Keratinocyte (primary cell): Measurements from ENCODE around the gene RFTN1. TPM values are rescaled to one million over a fixed set of nuclear protein-coding genes. Genes with fewer than 3 reads are reported as not detected.

Source experiments
- DNase-seq: peaks from one replicate; pipeline ENCODE4 v3.0.0-alpha.2; 2011; ENCODE audit warnings: low read depth, missing footprints, low spot score
- FAIRE-seq: peaks from 2 replicates; lab custom pipeline; 2011; peaks lifted over from hg19 to GRCh38; lab: Jason Lieb, UNC
- H2AFZ ChIP-seq: 2 replicates; pipeline ENCODE4 v1.6.0; 2012; ENCODE audit warnings: low read length, control low read depth, inconsistent platforms; ENCODE audit not compliant: control insufficient read depth
- H3K27ac ChIP-seq: 2 replicates; pipeline ENCODE4 v1.5.1; 2011; ENCODE audit warnings: low read length; ENCODE audit not compliant: control insufficient read depth, insufficient read depth
- H3K27me3 ChIP-seq: 3 replicates; pipeline ENCODE4 v1.6.0; 2011; ENCODE audit warnings: low read length; ENCODE audit not compliant: control insufficient read depth, insufficient read depth; ENCODE audit errors: extremely low read depth
- H3K36me3 ChIP-seq, 2 experiments: 2 replicates in 1 of 2; 3 replicates in 1 of 2; pipeline ENCODE4 v1.5.1; 2011; ENCODE audit warnings: low read length in 2 of 2, mild to moderate bottlenecking in 1 of 2; ENCODE audit not compliant: control insufficient read depth in 2 of 2, insufficient read depth in 2 of 2; ENCODE audit errors: extremely low read depth in 1 of 2
- H3K4me1 ChIP-seq: 3 replicates; pipeline ENCODE4 v1.5.1; 2011; ENCODE audit warnings: low read length; ENCODE audit not compliant: control insufficient read depth, insufficient read depth; ENCODE audit errors: extremely low read depth
- H3K4me2 ChIP-seq: 3 replicates; pipeline ENCODE4 v1.6.0; 2011; ENCODE audit warnings: low read depth, low read length; ENCODE audit not compliant: control insufficient read depth, insufficient read depth; ENCODE audit errors: extremely low read depth
- H3K4me3 ChIP-seq, 3 experiments: fragments of 200-600 bp in 1 of 3; sonication (generic) in 1 of 3; 2 replicates in 2 of 3; 3 replicates in 1 of 3; pipeline ENCODE4 v1.5.1; 2011 to 2016; ENCODE audit warnings: low read length in 3 of 3, mild to moderate bottlenecking in 3 of 3, control low read depth in 2 of 3, inconsistent platforms in 1 of 3, low read depth in 1 of 3, mixed read lengths in 1 of 3, mixed run types in 1 of 3, moderate library complexity in 1 of 3; ENCODE audit not compliant: control insufficient read depth in 2 of 3, insufficient read depth in 2 of 3; ENCODE audit errors: extremely low read depth in 1 of 3
- H3K79me2 ChIP-seq: 2 replicates; pipeline ENCODE4 v1.6.0; 2012; ENCODE audit warnings: low read length; ENCODE audit not compliant: control insufficient read depth, insufficient read depth
- H3K9ac ChIP-seq: 3 replicates; pipeline ENCODE4 v1.6.0; 2011; ENCODE audit warnings: low read length; ENCODE audit not compliant: control insufficient read depth, insufficient read depth; ENCODE audit errors: extremely low read depth
- H3K9me1 ChIP-seq: 3 replicates; pipeline ENCODE4 v1.6.0; 2011; ENCODE audit warnings: low read length; ENCODE audit not compliant: control insufficient read depth, insufficient read depth; ENCODE audit errors: extremely low read depth
- H3K9me3 ChIP-seq: 2 replicates; pipeline ENCODE4 v1.5.1; 2012; ENCODE audit warnings: low read depth, low read length; ENCODE audit not compliant: control insufficient read depth
- H4K20me1 ChIP-seq: 3 replicates; pipeline ENCODE4 v1.6.0; 2011; ENCODE audit warnings: low read length; ENCODE audit not compliant: control insufficient read depth, insufficient read depth; ENCODE audit errors: extremely low read depth
- EZH2 ChIP-seq: IDR thresholded peaks from one replicate; pipeline ENCODE4 v1.6.1; 2012; ENCODE audit warnings: inconsistent platforms, mild to moderate bottlenecking, low read length, moderate library complexity
- dilution Hi-C: fragments of 300-500 bp; cut with MboI; formaldehyde crosslinking; loops from one replicate; pipeline ENCODE4 v1.7.0; 2020; ENCODE audit warnings: low sequenced_read_pairs; ENCODE audit not compliant: extremely low pct_ligation_motif_present
- polyA plus RNA-seq, 5 experiments: library from polyadenylated mRNA; depleted of rRNA in 3 of 5; stranded (reverse) in 3 of 5; stranded (forward) in 1 of 5; unstranded in 1 of 5; fragments of >200 nt; gene quantifications; 1 replicate in 1 of 5; 2 replicates in 3 of 5; 3 replicates in 1 of 5; pipeline versions ENCODE4 v1.2.1 to v1.2.3, GENCODE V29; 2011 to 2012; ENCODE audit warnings: missing spikeins in 2 of 5, low read depth in 1 of 5, low replicate concordance in 1 of 5
- TF ChIP-seq, protein P1 (sequence below), 3 experiments: IDR thresholded peaks in 1 of 3; conservative IDR thresholded peaks in 1 of 3; optimal IDR thresholded peaks in 1 of 3; 2 replicates in 2 of 3; 3 replicates in 1 of 3; pipeline versions ENCODE3 to v1.5.1; 2011; ENCODE audit warnings: low read length in 3 of 3, mild to moderate bottlenecking in 3 of 3, moderate library complexity in 2 of 3, control low read depth in 1 of 3, inconsistent platforms in 1 of 3; ENCODE audit not compliant: insufficient read depth in 2 of 3; ENCODE audit errors: extremely low read depth in 1 of 3

Gene RFTN1
- polyA plus RNA-seq, 1 donor (not counting 4 experiments of a cell fraction or from before 2014, with no cell fraction given), result 18.0 TPM

DNA sequence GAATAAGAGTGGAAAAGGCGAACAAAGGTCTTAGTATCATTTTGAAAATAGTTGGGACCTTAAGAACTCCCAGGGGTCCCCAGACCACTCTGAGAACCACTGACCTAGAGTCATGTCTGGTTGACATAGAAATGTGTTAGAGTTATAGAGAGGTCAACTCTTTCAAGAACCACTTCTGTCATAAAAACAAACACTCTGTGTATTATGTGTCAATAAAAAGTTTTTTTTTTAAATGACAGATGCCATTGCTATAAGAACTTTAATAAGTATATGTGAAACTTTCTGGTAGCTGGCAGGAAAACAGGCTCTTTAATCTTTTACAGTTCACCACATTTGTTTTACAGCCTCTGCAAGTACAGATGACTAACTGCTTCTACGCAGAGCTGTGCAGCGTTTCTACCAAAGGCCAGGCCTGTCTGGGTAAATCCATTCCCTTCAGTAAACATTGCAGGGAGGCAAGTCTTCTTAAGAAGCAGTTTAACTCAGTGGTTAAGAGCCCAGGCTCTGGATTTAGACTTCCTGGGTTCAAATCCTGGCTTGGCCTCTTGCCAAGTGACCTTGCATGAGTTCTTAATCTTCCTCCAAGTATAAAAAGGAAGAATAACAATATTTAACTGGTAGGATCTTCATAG lies 56.6 kb downstream of the RFTN1 start:
- no peak overlapping the region for H3K9ac ChIP-seq
- H3K9me1 ChIP-seq, result no peaks in the 10 kb centered on the region
- H3K9me3 ChIP-seq, result no peaks in the 10 kb centered on the region
- no peak overlapping the region for H3K27ac ChIP-seq
- H4K20me1 ChIP-seq, result no peaks in the 10 kb centered on the region
- no peak for TF ChIP-seq EZH2
- TF ChIP-seq, protein P1, sequence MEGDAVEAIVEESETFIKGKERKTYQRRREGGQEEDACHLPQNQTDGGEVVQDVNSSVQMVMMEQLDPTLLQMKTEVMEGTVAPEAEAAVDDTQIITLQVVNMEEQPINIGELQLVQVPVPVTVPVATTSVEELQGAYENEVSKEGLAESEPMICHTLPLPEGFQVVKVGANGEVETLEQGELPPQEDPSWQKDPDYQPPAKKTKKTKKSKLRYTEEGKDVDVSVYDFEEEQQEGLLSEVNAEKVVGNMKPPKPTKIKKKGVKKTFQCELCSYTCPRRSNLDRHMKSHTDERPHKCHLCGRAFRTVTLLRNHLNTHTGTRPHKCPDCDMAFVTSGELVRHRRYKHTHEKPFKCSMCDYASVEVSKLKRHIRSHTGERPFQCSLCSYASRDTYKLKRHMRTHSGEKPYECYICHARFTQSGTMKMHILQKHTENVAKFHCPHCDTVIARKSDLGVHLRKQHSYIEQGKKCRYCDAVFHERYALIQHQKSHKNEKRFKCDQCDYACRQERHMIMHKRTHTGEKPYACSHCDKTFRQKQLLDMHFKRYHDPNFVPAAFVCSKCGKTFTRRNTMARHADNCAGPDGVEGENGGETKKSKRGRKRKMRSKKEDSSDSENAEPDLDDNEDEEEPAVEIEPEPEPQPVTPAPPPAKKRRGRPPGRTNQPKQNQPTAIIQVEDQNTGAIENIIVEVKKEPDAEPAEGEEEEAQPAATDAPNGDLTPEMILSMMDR (optimal IDR thresholded peaks at IDR 0.05 in 1 of 3, IDR thresholded peaks at IDR 0.05 in 1 of 3, conservative IDR thresholded peaks at IDR 0.05 in 1 of 3; ENCODE audit: extremely low read depth in 1 of 3, insufficient read depth in 2 of 3, low read length in 3 of 3), result no peak
- no peaks in the 10 kb centered on the region for H3K36me3 ChIP-seq
- no peak overlapping the region for H2AFZ ChIP-seq
- H3K4me2 ChIP-seq, result no peak overlapping the region
- dilution Hi-C loops, result no loop called here
- no peaks in the 10 kb centered on the region for H3K27me3 ChIP-seq
- H3K4me1 ChIP-seq, result no peaks in the 10 kb centered on the region
- H3K4me3 ChIP-seq, result no peak overlapping the region
- H3K79me2 ChIP-seq, result no peaks in the 10 kb centered on the region
- DNase-seq, result no peak
- no peak for FAIRE-seq

DNA sequence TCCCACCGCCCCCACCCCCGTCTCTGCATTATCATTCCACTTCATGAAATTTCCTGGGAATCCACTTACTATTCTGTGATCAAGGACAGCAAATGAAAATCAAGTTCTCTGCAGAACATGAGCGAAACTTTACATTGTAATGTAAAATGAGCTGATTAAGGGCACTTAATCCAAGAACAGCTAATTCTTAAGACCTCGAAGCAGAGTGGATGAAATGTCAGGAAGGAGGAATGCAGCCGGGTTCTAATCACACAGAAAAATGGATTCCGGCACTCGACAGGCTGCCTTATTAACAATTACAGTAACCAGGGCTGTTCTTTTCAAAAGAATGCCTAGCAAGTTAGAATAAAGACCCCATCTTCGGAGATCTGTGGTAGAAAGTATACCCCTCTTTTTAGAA lies 57.5 kb downstream of the RFTN1 start:
- Histone ChIP-seq H3K4me3 (no peak overlapping the region), H3K4me1 (no peaks in the 10 kb centered on the region), H3K4me2 (no peak overlapping the region), H3K9ac (no peak overlapping the region), H4K20me1 (no peaks in the 10 kb centered on the region), H3K27ac (no peak overlapping the region), H3K9me1 (no peaks in the 10 kb centered on the region), H3K27me3 (no peaks in the 10 kb centered on the region), H3K79me2 (no peaks in the 10 kb centered on the region), H3K9me3 (no peaks in the 10 kb centered on the region), H2AFZ (no peak overlapping the region), H3K36me3 (no peaks in the 10 kb centered on the region)
- no peak for FAIRE-seq
- no peak for DNase-seq
- TF ChIP-seq, protein P1 (optimal IDR thresholded peaks at IDR 0.05 in 1 of 3, IDR thresholded peaks at IDR 0.05 in 1 of 3, conservative IDR thresholded peaks at IDR 0.05 in 1 of 3; ENCODE audit: extremely low read depth in 1 of 3, insufficient read depth in 2 of 3, low read length in 3 of 3), result no peak
- no peak for TF ChIP-seq EZH2
- dilution Hi-C loops, result no loop called here
